H9 (cell line): ENCODE data around the gene BANP. TPM values are rescaled to one million over a fixed set of nuclear protein-coding genes. Genes with fewer than 3 reads are reported as not detected.

ENCODE experiments used
- DNase-seq: peaks from one replicate; pipeline ENCODE4 v3.0.0-alpha.2; 2017
- H2AFZ ChIP-seq: one replicate; pipeline ENCODE4 v1.6.1; 2013; ENCODE audit warnings: mild to moderate bottlenecking, low read length, control low read depth, moderate library complexity
- H2AK5ac ChIP-seq: 2 replicates; pipeline ENCODE4 v1.6.1; 2013; ENCODE audit warnings: low read length, control low read depth, mixed read lengths; ENCODE audit not compliant: insufficient read length
- H2BK120ac ChIP-seq: one replicate; pipeline ENCODE4 v1.6.1; 2013; ENCODE audit warnings: low read depth, mild to moderate bottlenecking, low read length, control low read depth, inconsistent platforms; ENCODE audit not compliant: poor library complexity, severe bottlenecking
- H2BK12ac ChIP-seq: 2 replicates; pipeline ENCODE4 v1.6.1; 2013; ENCODE audit warnings: low read length, control low read depth, mixed read lengths, low read depth; ENCODE audit not compliant: insufficient read length
- H2BK15ac ChIP-seq: 2 replicates; pipeline ENCODE4 v1.6.1; 2013; ENCODE audit warnings: low read depth, low read length, control low read depth
- H2BK20ac ChIP-seq: one replicate; pipeline ENCODE4 v1.6.1; 2013; ENCODE audit warnings: low read depth, mild to moderate bottlenecking, low read length, control low read depth, inconsistent platforms; ENCODE audit not compliant: poor library complexity, severe bottlenecking
- H2BK5ac ChIP-seq: 2 replicates; pipeline ENCODE4 v1.6.1; 2013; ENCODE audit warnings: low read length, control low read depth, mixed read lengths; ENCODE audit not compliant: insufficient read length
- H3K14ac ChIP-seq: 2 replicates; pipeline ENCODE4 v1.6.1; 2013; ENCODE audit warnings: low read length, control low read depth; ENCODE audit not compliant: insufficient read depth
- H3K18ac ChIP-seq: 2 replicates; pipeline ENCODE4 v1.6.1; 2013; ENCODE audit warnings: low read depth, mild to moderate bottlenecking, mixed read lengths, low read length, control low read depth; ENCODE audit not compliant: insufficient read length
- H3K23ac ChIP-seq: 2 replicates; pipeline ENCODE4 v1.6.1; 2013; ENCODE audit warnings: low read length, control low read depth, mixed read lengths, low read depth; ENCODE audit not compliant: insufficient read length
- H3K23me2 ChIP-seq: 2 replicates; pipeline ENCODE4 v1.6.1; 2013; ENCODE audit warnings: low read depth, mild to moderate bottlenecking, mixed read lengths, low read length, control low read depth; ENCODE audit not compliant: insufficient read length, poor library complexity, severe bottlenecking
- H3K27ac ChIP-seq: 2 replicates; pipeline ENCODE4 v1.5.1; 2013; ENCODE audit warnings: low read length, control low read depth, mixed read lengths, low read depth; ENCODE audit not compliant: insufficient read length
- H3K27me3 ChIP-seq: 2 replicates; pipeline ENCODE4 v1.6.1; 2013; ENCODE audit warnings: low read length, control low read depth, inconsistent platforms; ENCODE audit not compliant: insufficient read depth
- H3K4ac ChIP-seq: 2 replicates; pipeline ENCODE4 v1.6.1; 2013; ENCODE audit warnings: low read depth, mild to moderate bottlenecking, control low read depth, inconsistent platforms, low read length, moderate library complexity
- H3K4me1 ChIP-seq: 2 replicates; pipeline ENCODE4 v1.6.1; 2013; ENCODE audit warnings: low read length, control low read depth, inconsistent platforms; ENCODE audit not compliant: insufficient read depth
- H3K4me2 ChIP-seq: 2 replicates; pipeline ENCODE4 v1.6.1; 2013; ENCODE audit warnings: low read length, control low read depth, mixed read lengths; ENCODE audit not compliant: insufficient read length, insufficient read depth
- H3K56ac ChIP-seq: 2 replicates; pipeline ENCODE4 v1.6.1; 2013; ENCODE audit warnings: low read depth, mild to moderate bottlenecking, mixed read lengths, low read length, control low read depth; ENCODE audit not compliant: insufficient read length
- H3K79me1 ChIP-seq: 2 replicates; pipeline ENCODE4 v1.6.1; 2013; ENCODE audit warnings: low read depth, mild to moderate bottlenecking, moderate library complexity, low read length, control low read depth, inconsistent platforms; ENCODE audit not compliant: insufficient read depth, poor library complexity, severe bottlenecking
- H3K79me2 ChIP-seq: 2 replicates; pipeline ENCODE4 v1.6.1; 2013; ENCODE audit warnings: low read length, control low read depth, inconsistent platforms; ENCODE audit not compliant: insufficient read depth
- H3K9ac ChIP-seq: 2 replicates; pipeline ENCODE4 v1.6.1; 2013; ENCODE audit warnings: low read length, control low read depth, mixed read lengths; ENCODE audit not compliant: insufficient read length; ENCODE audit errors: extremely low read depth
- H3K9me3 ChIP-seq: one replicate; pipeline ENCODE4 v1.6.1; 2013; ENCODE audit warnings: low read depth, low read length, inconsistent platforms; ENCODE audit not compliant: control insufficient read depth
- H3T11ph ChIP-seq: one replicate; pipeline ENCODE4 v1.6.1; 2013; ENCODE audit warnings: mild to moderate bottlenecking, low read length, control low read depth, inconsistent platforms
- H4K20me1 ChIP-seq: one replicate; pipeline ENCODE4 v1.6.1; 2013; ENCODE audit not compliant: control insufficient read depth, insufficient read length, insufficient read depth
- H4K5ac ChIP-seq: 2 replicates; pipeline ENCODE4 v1.6.1; 2013; ENCODE audit warnings: low read depth, mild to moderate bottlenecking, mixed read lengths, low read length, control low read depth; ENCODE audit not compliant: insufficient read length
- H4K8ac ChIP-seq: replicated peaks from 2 replicates; pipeline ENCODE4 v1.6.1; 2013; ENCODE audit warnings: low read length, control low read depth, mixed read lengths, low read depth; ENCODE audit not compliant: insufficient read length
- H4K91ac ChIP-seq: 2 replicates; pipeline ENCODE4 v1.6.1; 2013; ENCODE audit warnings: low read depth, mild to moderate bottlenecking, moderate library complexity, mixed read lengths, low read length, control low read depth; ENCODE audit not compliant: insufficient read length
- H3K27ac Mint-ChIP-seq, 3 experiments: 2 replicates in 2 of 3; 3 replicates in 1 of 3; pipeline ENCODE4 v1.8.0; 2020 to 2021; ENCODE audit warnings: mixed read lengths in 3 of 3, mild to moderate bottlenecking in 1 of 3, moderate library complexity in 1 of 3
- H3K27me3 Mint-ChIP-seq: 2 replicates; pipeline ENCODE4 v1.8.0; 2021; ENCODE audit warnings: low read depth, mild to moderate bottlenecking, moderate library complexity, mixed read lengths
- H3K36me3 Mint-ChIP-seq, 3 experiments: 2 replicates in 2 of 3; 3 replicates in 1 of 3; pipeline ENCODE4 v1.8.0; 2020 to 2021; ENCODE audit warnings: low read depth in 3 of 3, mixed read lengths in 3 of 3; ENCODE audit not compliant: insufficient read depth in 1 of 3
- H3K4me1 Mint-ChIP-seq, 2 experiments: 2 replicates each; pipeline ENCODE4 v1.8.0; 2020; ENCODE audit warnings: mixed read lengths in 2 of 2
- H3K4me3 Mint-ChIP-seq, 2 experiments: 2 replicates in 1 of 2; 3 replicates in 1 of 2; pipeline ENCODE4 v1.8.0; 2020 to 2021; ENCODE audit warnings: mild to moderate bottlenecking in 2 of 2, mixed read lengths in 2 of 2, moderate library complexity in 1 of 2
- H3K9me3 Mint-ChIP-seq, 2 experiments: 2 replicates in 1 of 2; 3 replicates in 1 of 2; pipeline ENCODE4 v1.8.0; 2020; ENCODE audit warnings: mild to moderate bottlenecking in 2 of 2, mixed read lengths in 2 of 2, moderate library complexity in 1 of 2
- CTCF ChIP-seq: fragments of 200-600 bp; sonication (generic); conservative IDR thresholded peaks from 3 replicates; pipeline ENCODE4 v1.8.0; 2021; ENCODE audit warnings: antibody characterized with exemption, mild to moderate bottlenecking
- WGBS: extraction: QIAGEN DNeasy Blood & Tissue Kit; methylation state at CpG from one replicate; pipeline ENCODE4 v1.1.7; 2013; ENCODE audit warnings: missing lambda C conversion rate, low lambda C conversion rate, mixed read lengths; ENCODE audit not compliant: insufficient read length; ENCODE audit errors: extremely low coverage; 5-methylcytosine and 5-hydroxymethylcytosine counted together
- total RNA-seq: library from RNA; stranded (reverse); gene quantifications from 2 replicates; pipeline ENCODE4 v1.2.1, GENCODE V29; 2021

Gene BANP
- total RNA-seq, 1 experiment from 2014 or later: 24.9 TPM

- no peak overlapping the region for H3K23ac ChIP-seq
- no peak for DNase-seq
Measured at GRCh38 chr16:87955302-87956097, 4.3 kb downstream of the BANP start.

More at GRCh38 chr16:87955302-87956097, 4.3 kb downstream of the BANP start:
- no peak overlapping the region for H4K91ac ChIP-seq
- no peaks in the 10 kb centered on the region for H3K9me3 ChIP-seq
- peaks cover 7% of the 10 kb centered on the region for H3K23me2 ChIP-seq
- H2BK5ac ChIP-seq: no peak overlapping the region
- Mint-ChIP-seq H3K27ac (peak overlapping the region in 2 of 3 experiments; percentile 75 to 83; a peak in 3 of 7 replicates), H3K4me3 (no peak overlapping the region; a peak in 1 of 5 replicates), H3K9me3 (no peaks in the 10 kb centered on the region), H3K36me3 (peaks cover 14 to 38% (median 30%) of the 10 kb centered on the region in 3 experiments), H3K27me3 (no peaks in the 10 kb centered on the region; the same call in none of the 2 replicates), H3K4me1 (peaks cover 44 to 48% of the 10 kb centered on the region in 2 experiments)
- H2BK12ac ChIP-seq: no peak overlapping the region
- no peaks in the 10 kb centered on the region for H4K20me1 ChIP-seq
- no peak overlapping the region for H3K56ac ChIP-seq
- no peak overlapping the region for H4K5ac ChIP-seq
- H2AFZ ChIP-seq: no peak overlapping the region
- H3K27me3 ChIP-seq: no peaks in the 10 kb centered on the region
- H2BK20ac ChIP-seq: no peak overlapping the region
- no peak overlapping the region for H2AK5ac ChIP-seq
- H3K14ac ChIP-seq: no peak overlapping the region
- H3K18ac ChIP-seq: no peak overlapping the region
- no peak overlapping the region for H2BK120ac ChIP-seq
- H3K79me2 ChIP-seq: peaks cover 20% of the 10 kb centered on the region; the same call in 1 of the 2 replicates
- no peak for TF ChIP-seq CTCF
- H3K79me1 ChIP-seq: peaks cover 13% of the 10 kb centered on the region
- no peak overlapping the region for H3T11ph ChIP-seq
- no peak overlapping the region for H4K8ac ChIP-seq
- H3K27ac ChIP-seq: no peak overlapping the region
- H3K4me1 ChIP-seq: no peaks in the 10 kb centered on the region
- H2BK15ac ChIP-seq: no peak overlapping the region
- no CpG with 5 or more reads among the region's 18 CpGs for WGBS
- H3K4me2 ChIP-seq: no peak overlapping the region
- no peak overlapping the region for H3K4ac ChIP-seq
- H3K9ac ChIP-seq: no peak overlapping the region
